HG03565 (cell line): ENCODE data around the gene PAQR8.
"Not testable (repeated sequence)": the region's sequence is repeated elsewhere in the genome, so short reads cannot be mapped to it uniquely, and the experiment has no call there.

ENCODE experiments used
- ATAC-seq: cut with Tn5 transposase; IDR thresholded peaks from one replicate; pipeline ENCODE4 v1.9.1; 2021; ENCODE audit warnings: mild to moderate bottlenecking, moderate library complexity; ENCODE audit not compliant: unreplicated experiment

Gene PAQR8

DNA sequence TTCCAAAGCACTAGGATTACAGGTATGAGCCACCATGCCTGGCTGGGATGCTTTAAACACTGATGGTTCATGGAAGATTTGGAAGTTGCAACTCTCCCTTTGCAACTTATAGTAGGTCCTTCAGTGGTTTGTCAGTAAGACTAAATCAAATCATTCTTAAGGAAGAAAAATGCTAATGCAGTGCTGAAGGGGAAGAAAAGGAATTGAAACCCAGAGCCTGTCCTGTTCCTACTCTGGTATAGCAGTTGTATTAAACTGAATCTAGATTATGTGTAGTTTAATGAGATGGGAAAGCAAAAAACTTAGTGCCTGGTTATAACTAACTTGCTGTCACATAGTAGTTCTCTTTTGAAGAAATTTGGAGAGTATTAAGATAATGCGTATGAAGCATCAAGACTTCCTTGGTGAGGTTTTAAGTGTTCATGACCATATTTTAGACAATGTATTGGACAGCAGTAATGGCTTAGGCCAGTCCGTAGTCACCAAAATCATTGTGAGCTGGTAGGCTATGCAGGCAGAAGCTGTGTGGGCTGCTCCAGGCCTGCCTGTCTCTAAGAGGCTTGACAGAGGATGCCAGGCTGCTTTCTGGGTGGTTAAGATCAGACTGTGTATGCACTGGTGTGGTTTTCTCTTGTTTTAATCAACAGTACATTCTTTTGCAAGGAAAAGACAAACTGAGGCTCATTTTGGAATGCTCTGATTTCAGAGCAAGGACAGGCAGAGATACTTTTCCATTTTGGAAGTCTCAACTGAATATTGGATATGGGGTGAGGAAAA, 14.0 kb downstream of the PAQR8 start:
- ATAC-seq = no peak

DNA sequence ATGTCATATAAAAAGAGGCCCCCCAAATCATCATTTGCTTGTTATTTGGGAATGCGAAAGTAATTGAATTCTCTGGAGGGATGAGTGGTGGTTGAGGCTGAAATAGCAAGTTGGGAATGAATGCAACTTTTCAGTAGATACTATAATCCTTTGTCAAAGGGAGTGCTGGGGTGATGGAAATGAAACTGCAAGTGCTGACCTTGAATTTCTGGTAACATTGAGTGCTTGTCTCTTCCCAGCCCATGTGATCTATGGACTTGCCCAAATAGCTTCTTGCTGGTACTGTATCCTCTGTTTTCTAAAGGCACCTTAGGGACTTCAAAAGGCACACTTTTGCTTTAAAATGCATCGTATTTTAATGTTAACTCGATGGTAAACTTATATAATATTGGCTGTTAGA, 14.8 kb downstream of the PAQR8 start:
- ATAC-seq = no peak

DNA sequence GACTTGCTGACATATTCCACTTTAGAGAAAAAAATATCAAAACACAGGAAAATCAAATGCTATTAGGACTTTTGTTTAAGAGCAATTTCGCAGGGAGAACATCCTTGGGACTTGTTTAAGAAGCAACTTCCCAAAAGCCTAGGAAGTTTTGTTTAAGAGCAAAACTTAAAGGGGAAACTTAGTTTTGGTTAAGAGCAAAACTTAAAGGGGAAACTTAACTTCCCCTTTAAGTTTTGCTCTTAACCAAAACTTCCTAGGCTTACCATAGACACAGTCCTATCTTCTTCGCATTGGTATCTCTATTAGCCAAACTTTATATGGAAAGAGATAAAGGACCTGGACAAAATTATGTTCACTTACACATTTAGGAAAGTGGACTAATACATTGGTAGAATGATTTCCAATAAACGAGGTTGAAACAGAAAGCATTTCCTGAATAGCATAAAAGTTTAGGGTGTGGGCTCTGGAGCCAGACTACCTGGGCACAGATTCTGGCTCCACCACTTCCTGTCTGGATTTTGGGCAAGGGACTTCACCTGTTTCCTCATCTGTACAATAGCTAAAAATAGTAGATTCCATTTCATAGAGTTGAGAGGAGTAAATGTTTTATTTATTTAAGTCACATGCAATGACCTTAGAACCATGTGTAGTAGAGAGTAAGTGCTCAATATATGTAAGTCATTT, 15.7 kb downstream of the PAQR8 start:
- ATAC-seq = no peak

DNA sequence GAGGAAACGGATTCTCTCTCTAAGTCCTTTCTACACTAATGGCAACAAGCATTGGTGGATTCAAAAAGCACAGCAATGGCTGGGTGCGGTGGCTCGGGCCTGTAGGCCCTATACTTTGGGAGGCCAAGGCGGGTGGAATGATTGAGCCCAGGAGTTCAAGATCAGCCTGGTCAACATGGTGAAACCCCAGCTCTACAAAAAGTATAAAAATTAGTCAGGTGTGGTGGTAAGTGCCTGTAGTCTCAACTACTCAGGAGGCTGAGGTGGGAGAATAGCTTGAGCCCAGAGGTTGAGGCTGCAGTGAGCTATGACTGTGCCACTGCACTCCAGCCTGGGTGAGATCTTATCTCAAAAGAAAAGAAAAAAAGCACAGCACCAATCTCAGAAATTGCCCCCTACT, 19.3 kb downstream of the PAQR8 start:
- no peak for ATAC-seq

DNA sequence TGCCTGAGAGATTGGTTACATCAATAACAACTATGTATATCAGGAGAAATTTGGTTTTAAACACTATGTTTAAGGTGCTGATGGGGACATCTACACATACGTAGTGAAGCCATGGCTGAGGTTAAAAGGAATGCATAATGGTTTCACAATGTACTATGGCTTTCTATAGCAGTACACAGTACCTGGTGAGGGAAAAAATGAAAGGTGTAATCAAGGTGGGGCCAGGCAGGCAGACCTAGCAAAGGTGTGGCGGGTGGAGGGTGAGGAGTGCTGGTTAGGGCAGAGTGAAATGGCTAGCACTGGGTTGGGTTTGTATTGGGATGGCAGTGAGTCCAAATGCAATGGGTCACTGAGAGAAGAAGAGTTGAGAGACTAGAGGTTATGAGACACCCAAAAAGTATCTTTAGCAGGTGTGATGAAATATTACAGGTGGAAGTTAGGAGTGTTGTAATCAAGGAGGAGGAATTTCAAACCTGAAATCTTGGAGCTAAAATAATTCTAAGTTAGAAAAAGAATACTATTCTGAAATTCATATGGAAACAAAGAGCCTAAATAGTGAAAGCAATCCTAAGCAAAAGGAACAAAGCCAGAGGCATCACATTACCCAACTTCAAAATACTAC, 22.3 kb downstream of the PAQR8 start:
- no peak for ATAC-seq

DNA sequence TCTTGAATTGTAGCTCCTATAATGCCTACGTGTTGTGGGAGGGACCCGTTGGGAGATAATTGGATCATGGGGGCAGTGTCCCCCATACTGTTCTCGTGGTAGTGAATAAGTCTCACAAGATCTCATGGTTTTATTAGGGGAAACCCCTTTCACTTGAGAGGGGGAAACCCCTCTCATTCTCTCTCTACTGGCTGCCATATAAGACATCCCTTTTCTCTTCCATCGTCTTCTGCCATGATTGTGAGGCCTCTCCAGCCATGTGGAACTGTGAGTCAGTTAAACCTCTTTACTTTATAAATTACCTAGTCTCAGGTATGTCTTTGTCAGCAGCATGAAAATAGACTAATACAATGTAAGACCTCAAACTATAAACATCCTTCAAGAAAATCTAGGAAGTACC, 23.1 kb downstream of the PAQR8 start:
- ATAC-seq = no peak

DNA sequence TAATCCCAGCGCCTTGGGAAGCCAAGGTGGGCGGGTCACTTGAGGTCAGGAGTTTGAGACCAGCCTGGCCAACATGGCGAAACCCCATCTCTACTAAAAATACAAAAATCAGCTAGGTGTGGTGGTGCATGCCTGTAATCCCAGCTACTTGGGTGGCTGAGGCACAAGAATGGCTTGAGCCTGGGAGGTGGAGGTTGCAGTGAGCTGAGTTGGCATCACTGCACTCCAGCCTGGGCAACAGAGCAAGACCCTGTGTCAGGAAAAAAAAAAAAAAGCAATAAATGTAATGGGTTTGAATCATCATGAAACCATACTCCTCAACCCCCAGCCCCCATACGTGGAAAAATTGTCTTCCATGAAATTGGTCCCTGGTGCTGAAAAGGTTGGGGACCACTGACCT, 26.2 kb downstream of the PAQR8 start:
- not testable (repeated sequence) for ATAC-seq

DNA sequence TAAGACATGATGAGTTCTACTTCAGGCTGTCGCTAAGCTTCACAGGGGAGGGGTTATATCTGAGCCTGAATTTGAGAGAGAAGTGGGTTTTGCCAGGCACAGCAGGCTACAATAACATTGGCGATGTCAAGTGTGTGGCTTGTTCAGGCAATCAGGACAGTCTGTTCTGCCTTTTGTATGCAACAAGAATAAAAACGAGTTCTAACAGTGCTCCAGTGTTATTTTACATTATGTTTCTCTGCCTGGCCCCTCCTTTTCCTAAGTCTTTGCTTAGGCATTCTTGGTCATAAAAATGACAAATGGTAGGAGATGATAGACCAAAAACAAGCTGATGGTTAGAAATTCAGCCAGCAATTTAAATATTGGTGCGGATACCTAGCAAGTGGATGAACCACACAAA, 26.8 kb downstream of the PAQR8 start:
- ATAC-seq = no peak

DNA sequence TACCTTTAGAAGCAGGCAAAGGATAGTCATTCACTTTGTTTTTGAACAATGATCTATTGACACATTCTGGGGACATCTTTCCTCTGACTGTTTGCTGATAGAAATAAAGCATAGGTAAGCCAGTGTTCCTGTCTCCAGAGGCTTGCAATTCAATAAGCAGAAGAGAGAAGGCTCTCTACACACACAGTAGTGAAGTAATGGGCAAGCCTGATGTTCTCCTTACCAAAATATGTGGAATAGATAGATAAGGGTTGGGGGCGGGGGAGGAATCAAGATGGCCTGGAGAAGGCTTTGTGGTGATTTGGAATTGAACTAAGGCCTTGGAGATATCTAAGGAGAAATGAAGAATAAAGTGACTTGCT, 27.3 kb downstream of the PAQR8 start:
- no peak for ATAC-seq

DNA sequence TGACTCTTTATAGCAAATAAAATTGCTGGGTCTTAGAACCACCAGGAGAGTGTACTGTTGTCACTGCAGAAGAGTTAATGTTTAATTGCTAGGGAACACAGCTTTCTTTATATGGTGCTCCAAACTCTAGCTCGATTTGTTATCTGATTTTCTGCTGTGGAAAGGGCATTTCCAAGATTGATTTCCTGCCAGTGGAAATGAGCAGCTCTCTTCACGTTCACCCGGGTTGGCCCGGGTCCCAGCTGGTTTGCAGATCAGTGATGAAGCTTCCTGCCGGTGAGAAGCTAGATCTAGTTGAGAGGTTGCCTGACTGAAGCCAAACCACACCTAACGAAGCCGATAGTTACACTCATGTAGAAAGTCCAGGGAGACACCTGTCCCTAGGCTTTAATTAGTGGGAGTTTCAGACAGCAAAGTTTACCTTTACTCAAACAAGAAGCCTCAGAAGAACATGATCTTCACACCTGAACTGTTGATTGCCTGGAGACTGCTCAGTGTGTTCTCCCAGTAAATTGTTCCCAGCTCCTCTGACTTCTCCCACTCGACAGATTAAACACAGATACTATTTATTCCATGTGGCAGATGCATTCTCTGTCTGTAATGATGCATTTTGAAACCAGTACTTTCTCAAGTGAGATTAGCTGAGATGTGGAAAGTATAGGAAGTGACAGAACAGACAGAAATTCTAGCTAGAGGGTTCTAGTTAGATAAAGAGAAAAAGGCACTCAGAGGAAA, 27.8 kb downstream of the PAQR8 start:
- ATAC-seq = peak; percentile 53

DNA sequence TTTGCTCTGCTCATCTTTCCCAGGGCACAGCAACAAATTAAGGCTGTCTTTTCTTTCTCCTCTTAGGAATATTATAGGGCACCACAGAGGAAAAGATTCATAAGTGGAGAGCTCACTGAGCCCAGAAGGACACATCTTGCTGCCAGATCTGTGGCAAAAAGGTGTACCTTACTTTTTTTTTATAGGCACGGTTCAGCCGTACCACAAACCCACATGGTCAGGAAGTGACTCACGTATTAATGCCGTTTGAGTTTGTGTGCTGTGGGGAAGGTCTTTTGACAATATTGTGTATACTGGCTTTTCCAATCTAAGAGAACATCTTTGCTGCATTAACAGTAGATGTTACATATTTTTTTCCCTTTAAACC, 28.4 kb downstream of the PAQR8 start:
- peak; percentile 32 for ATAC-seq

DNA sequence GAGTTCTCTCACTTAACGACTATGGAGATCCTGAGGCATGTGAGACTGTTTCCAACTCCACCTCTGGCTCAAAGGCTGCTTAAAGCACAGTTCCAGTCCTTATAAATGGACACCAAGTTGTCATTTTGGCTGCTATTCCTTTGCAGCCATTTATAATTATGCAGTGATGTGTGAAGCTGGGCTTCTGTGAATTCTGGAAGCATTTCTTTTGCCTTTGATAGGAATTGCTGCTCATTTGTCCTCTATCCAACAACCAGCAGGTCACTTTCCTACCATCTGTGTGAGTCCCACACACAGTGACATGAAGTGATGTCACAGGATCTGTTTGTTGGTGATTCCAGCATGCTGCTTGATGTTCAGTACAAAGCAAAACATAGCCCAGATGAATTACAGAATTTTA, 29.6 kb downstream of the PAQR8 start:
- ATAC-seq = no peak

DNA sequence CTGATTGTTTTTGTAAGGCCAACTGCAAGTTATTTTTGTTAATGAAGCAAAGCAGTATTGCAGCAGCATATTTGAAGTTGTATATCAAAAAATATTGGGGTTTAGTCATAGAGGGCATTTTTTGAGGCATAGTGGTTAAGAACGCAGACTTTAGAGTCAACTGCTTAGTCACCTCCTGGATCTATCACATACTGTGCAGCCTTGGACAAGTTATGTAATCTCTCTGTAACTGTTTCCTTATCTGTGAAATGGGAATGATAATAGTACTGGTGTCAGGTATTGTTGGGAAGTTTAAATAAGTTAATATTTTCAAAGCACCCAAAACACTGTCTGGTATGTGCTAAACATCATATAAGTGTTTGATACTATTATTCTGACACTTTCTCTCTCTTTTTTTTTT, 31.0 kb downstream of the PAQR8 start:
- no peak for ATAC-seq

DNA sequence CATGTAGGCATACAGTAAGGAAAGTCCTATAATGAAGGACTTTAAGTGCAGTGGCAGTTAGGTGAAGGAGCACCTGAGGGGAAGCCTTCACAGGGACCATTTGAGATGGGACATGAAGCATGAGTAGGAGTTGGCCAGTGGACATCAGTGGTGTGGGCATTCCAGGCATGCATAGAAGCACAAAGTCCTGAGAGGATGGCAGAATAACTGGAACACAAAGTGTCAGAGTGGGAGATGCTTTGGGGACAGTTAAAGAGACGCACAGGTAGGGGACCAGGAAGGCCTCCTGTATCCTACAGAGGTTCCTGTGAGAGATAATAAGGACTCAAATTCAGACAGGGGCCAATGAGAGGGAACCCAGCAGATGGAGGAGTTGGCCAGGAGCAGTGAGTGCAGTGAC, 31.8 kb downstream of the PAQR8 start:
- no peak for ATAC-seq

DNA sequence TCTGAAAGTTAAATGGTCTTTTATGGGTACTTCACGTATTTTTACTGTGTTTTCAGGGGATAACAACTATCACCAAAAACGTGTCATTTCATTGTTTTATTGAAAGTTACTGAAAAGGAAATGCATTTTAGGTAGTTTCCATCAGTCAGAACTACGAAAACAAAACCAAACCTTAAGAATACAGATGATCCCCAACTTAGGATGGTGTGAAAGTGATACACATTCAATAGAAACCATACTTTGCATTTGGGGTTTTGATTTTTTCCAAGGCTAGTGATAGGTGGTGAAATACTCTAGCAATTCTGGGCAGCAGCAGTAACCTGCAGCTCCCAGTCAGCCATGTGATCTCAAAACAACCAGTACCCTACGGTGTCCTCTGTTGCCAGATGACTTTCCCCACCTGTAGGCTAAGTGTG, 32.3 kb downstream of the PAQR8 start:
- peak; percentile 42 for ATAC-seq

DNA sequence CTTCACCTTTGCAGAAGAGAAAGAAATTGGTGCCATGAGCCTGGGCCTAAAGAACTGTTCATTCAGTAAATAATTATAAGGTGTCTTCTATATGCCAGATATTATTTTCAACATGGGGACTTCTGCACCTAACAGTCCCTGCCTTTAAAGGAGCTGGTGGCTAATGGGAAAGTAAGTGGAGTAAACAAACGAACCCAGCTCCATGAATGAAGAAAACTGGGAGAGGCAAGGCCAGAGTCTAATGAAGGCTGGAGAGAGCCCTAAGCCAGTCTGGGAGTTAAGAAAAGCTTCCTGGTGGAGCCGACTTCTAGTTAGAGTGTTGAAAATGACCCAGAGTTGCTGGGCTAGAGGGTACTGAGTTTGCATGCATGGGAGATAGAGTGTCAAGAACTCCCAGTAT, 34.0 kb downstream of the PAQR8 start:
- no peak for ATAC-seq

DNA sequence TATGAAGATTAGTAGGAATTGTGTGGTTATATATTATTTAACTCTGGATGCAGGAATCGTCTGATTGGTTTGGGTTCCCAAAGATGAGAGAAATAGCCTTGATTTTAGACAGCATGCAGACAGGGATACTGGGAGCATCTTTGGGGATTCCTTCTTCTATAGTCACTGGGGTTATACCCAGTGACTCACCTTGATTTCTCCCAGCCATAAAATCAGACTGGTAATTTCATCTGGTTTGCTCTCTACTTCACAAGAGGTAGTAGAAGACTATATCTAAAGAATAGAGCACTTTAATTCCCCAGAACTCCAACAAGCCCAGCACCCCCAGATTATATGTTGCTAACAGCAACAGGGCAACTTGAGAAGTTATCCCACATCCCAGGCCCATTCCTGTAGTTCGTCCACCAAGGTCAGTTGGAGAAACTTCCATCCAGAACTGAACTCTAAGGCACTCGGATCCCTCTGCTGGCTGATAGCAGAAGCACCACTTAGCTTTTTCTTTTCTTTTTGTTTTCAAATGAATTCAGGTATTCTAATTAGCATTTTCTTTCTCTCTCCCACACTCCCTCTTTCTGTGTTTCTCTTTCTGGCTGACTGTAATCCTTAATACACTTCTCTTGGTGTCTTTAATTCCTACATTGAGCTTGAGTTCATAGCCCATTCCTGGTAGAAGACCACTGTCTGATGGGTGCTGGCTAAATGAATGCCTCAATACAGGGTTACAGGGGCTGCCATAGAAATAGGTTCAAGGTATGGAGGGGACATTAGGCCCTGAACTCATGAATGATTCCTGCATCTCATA, 37.8 kb downstream of the PAQR8 start:
- ATAC-seq = no peak

DNA sequence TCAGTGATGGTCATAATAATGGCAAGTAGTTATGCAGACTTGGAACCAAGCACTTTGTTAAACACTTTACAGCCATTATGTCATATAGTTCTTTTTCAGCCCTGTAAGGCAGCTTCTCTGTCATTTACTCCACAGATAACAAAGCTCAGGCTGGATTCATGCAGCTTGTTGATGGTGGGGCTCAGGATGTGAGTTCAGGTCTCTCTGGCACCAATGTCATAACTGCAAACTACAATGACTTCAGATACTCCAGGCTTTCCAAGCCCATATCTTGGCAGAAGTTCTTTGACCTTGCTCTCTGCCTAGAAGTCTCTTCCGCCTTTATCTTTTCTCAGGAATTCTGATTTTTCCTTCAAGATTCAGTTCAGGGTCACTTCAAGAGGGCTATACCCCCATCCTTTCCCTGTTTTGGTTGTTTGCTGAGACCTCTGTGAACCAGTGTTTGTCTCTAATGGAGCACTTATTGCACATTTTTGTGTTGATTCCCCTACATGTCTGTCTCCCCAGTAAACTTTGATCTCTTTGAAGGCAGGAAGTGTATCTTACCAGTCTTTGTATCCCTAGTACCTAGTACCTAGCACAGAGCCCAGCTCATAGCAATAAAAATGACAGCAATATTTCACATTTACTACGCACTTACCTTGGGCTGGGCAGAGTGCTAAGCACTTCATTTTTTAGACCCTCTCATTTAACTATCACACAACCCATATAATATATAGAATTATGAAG, 38.5 kb downstream of the PAQR8 start:
- no peak for ATAC-seq

DNA sequence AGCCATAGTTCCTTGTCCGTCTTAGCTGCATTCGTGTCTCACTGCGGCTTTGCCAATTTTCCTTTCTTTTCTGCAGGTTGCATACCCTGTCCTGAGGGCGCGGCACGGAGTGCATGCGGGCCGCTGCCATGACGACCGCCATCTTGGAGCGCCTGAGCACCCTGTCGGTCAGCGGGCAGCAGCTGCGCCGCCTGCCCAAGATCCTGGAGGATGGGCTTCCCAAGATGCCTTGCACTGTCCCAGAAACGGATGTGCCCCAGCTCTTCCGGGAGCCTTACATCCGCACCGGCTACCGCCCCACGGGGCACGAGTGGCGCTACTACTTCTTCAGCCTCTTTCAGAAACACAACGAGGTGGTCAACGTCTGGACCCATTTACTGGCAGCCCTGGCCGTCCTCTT, 41.1 kb downstream of the PAQR8 start:
- no peak for ATAC-seq

DNA sequence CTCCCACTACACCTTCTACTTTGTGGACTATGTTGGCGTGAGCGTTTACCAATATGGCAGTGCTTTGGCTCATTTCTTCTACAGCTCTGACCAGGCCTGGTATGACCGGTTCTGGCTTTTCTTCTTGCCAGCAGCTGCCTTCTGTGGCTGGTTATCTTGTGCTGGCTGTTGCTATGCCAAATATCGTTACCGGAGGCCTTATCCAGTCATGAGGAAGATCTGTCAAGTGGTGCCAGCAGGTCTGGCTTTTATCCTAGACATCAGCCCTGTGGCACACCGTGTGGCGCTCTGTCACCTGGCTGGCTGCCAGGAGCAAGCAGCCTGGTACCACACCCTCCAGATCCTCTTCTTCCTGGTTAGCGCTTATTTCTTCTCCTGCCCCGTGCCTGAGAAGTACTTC, 41.7 kb downstream of the PAQR8 start:
- ATAC-seq = no peak
